IMR-90 (cell line): ENCODE measurements around the gene TENT5C.
A peak's percentile ranks its signal among the peaks of the same experiment; 100 is the strongest.

Source experiments
- CEBPB ChIP-seq: IDR thresholded peaks from 2 replicates; pipeline ENCODE4 v1.6.1; 2012; ENCODE audit warnings: low read depth, low read length, improper control_type of control experiment
- CTCF ChIP-seq: conservative IDR thresholded peaks from 2 replicates; pipeline ENCODE4 v1.5.1; 2012; ENCODE audit warnings: mild to moderate bottlenecking, low read depth, low read length, improper control_type of control experiment
- ELK1 ChIP-seq: fragments of 150-350 bp; IDR thresholded peaks from 2 replicates; pipeline ENCODE4 v1.6.1; 2016; ENCODE audit warnings: low read depth, mild to moderate bottlenecking, low read length, moderate library complexity, borderline replicate concordance
- MAFK ChIP-seq: IDR thresholded peaks from 2 replicates; pipeline ENCODE4 v1.6.1; 2012; ENCODE audit warnings: low read depth, low read length, improper control_type of control experiment
- MAZ ChIP-seq: IDR thresholded peaks from 2 replicates; pipeline ENCODE4 v1.6.1; 2012; ENCODE audit warnings: low read depth, mild to moderate bottlenecking, low read length, improper control_type of control experiment, moderate library complexity, borderline replicate concordance
- MXI1 ChIP-seq: IDR thresholded peaks from 2 replicates; pipeline ENCODE4 v1.6.1; 2012; ENCODE audit warnings: low read depth, mild to moderate bottlenecking, low read length, moderate library complexity, borderline replicate concordance
- NFE2L2 ChIP-seq: fragments of 150-350 bp; IDR thresholded peaks from 2 replicates; pipeline ENCODE4 v1.6.1; 2016; ENCODE audit warnings: low read depth, mild to moderate bottlenecking, low read length
- POLR2A ChIP-seq: IDR thresholded peaks from 2 replicates; pipeline ENCODE4 v1.6.1; 2012; ENCODE audit warnings: mild to moderate bottlenecking, low read depth, low read length
- RAD21 ChIP-seq: IDR thresholded peaks from 2 replicates; pipeline ENCODE4 v1.6.1; 2012; ENCODE audit warnings: low read length, improper control_type of control experiment
- SMC3 ChIP-seq: fragments of 150-350 bp; IDR thresholded peaks from 2 replicates; pipeline ENCODE4 v1.6.1; 2016; ENCODE audit warnings: low read depth, mild to moderate bottlenecking, antibody characterized with exemption, low read length, moderate library complexity
- USF2 ChIP-seq: fragments of 150-350 bp; IDR thresholded peaks from 2 replicates; pipeline ENCODE4 v1.6.1; 2017; ENCODE audit warnings: mild to moderate bottlenecking, antibody characterized with exemption, low read length, low read depth

- TF ChIP-seq POLR2A (no peak), CTCF (no peak), RAD21 (no peak), CEBPB (0 out of 2 replicates have a peak, but pooled peaks have one; percentile 19), MAZ (no peak), NFE2L2 (no peak), SMC3 (no peak), MAFK (no peak), MXI1 (no peak), USF2 (no peak), ELK1 (no peak)
Measured at GRCh38 chr1:117587499-117588356, 18.1 kb upstream of the TENT5C start.
